ENCODE measurements around the gene PXN. TPM values are rescaled to one million over a fixed set of nuclear protein-coding genes. Genes with fewer than 3 reads are reported as not detected.

The PXN gene
- total RNA-seq, 1 donor from 2014 or later, result 282 TPM

- Histone ChIP-seq H3K36me3 (peaks cover 71 to 74% of the 10 kb centered on the region in 2 donors), H3K4me3 (no peak overlapping the region), H3K4me1 (no peaks in the 10 kb centered on the region), H3K27me3 (no peaks in the 10 kb centered on the region), H3K27ac (no peak overlapping the region), H3K9me3 (no peaks in the 10 kb centered on the region)
- no peak for TF ChIP-seq CTCF (IDR thresholded peaks at IDR 0.05)
- no peak for DNase-seq (ENCODE audit: low spot score in 2 of 2)
- intact Hi-C loops (cut with DNase I), result no loop called here
These were observed 101.2 kb downstream of the PXN start for GRCh38 chr12:120164293-120164692.

GRCh38 chr12:120162763-120163162, 102.8 kb downstream of the PXN start:
- no peaks in the 10 kb centered on the region for H3K4me1 ChIP-seq
- H3K4me3 ChIP-seq, result no peak overlapping the region
- peaks cover 69 to 72% of the 10 kb centered on the region in 2 donors for H3K36me3 ChIP-seq
- no peaks in the 10 kb centered on the region for H3K27me3 ChIP-seq
- no peaks in the 10 kb centered on the region for H3K9me3 ChIP-seq
- no peak for TF ChIP-seq CTCF (IDR thresholded peaks at IDR 0.05)
- no peak overlapping the region for H3K27ac ChIP-seq
- DNase-seq (ENCODE audit: low spot score in 2 of 2), result no peak
- intact Hi-C loops (cut with DNase I), result no loop called here

- no peak overlapping the region for H3K4me3 ChIP-seq
- H3K36me3 ChIP-seq, result peaks cover 76 to 80% of the 10 kb centered on the region in 2 donors
- no peaks in the 10 kb centered on the region for H3K9me3 ChIP-seq
- no peaks in the 10 kb centered on the region for H3K27me3 ChIP-seq
- H3K27ac ChIP-seq, result no peak overlapping the region
- TF ChIP-seq CTCF (IDR thresholded peaks at IDR 0.05), result no peak
- no peaks in the 10 kb centered on the region for H3K4me1 ChIP-seq
- intact Hi-C loops (cut with DNase I), result no loop called here
- no peak for DNase-seq (ENCODE audit: low spot score in 2 of 2)
These were observed 103.7 kb downstream of the PXN start for GRCh38 chr12:120161852-120162251.

Other genes starting within 250 kb of the PXN start
- 39.2 TPM for gene RAB35, start 149.0 kb downstream of the PXN start, total RNA-seq
- 49.0 TPM for gene GCN1, start 71.0 kb downstream of the PXN start, total RNA-seq
- gene RPLP0, start 64.6 kb downstream of the PXN start, total RNA-seq, result 2,244 TPM
- gene RNU4-2, start 26.2 kb upstream of the PXN start, total RNA-seq, result not detected
- not detected for gene RNU4-1, start 27.5 kb upstream of the PXN start, total RNA-seq
- gene SIRT4, start 36.6 kb upstream of the PXN start, total RNA-seq, result not detected
- not detected for gene PLA2G1B, start 62.0 kb upstream of the PXN start, total RNA-seq
- 0.11 TPM for gene MSI1, start 103.4 kb upstream of the PXN start, total RNA-seq
- gene COX6A1, start 172.4 kb upstream of the PXN start, total RNA-seq, result 686 TPM
- 12.1 TPM for gene TRIAP1, start 180.7 kb upstream of the PXN start, total RNA-seq
- 6.2 TPM for gene GATC, start 180.7 kb upstream of the PXN start, total RNA-seq
- gene SRSF9, start 204.0 kb upstream of the PXN start, total RNA-seq, result 68.6 TPM
- gene DYNLL1, start 230.4 kb upstream of the PXN start, total RNA-seq, result 216 TPM